ENCODE measurements around the gene STX11.

Gene STX11

DNA sequence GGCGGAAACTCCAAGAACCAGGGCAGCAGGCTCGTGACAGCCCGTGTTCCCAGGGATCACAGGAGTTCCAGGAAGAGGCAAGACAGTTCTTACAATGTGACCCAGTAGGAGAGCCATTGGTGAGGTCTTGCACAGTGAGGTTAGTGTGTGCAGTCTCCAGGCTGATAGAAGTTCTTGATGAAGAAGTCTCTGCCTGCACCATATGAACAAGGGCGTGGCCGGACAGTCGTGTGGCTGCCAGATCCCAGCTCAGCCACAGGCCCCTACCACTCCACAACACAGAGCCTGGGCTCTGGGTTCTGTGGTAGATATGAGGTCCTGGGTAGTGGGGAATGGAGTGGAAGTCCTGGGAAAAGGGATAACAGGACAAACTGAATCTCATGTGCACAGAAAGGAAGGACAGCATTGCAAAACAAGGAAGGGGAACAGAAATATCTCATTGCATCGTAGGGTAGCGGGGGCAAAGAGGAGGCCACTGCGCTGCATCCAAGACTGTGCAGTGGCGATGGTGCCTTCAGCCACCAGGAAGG lies 65.2 kb downstream of the STX11 start:
- peak overlapping the region; percentile 51 to 92 for H3K4me3 ChIP-seq (ENCODE audit: insufficient read depth in 1 of 2, low read depth in 1 of 2, low read length in 2 of 2)
- H3K27ac ChIP-seq (ENCODE audit: low read length, poor library complexity, severe bottlenecking): peak overlapping the region; percentile 70
- no peak for DNase-seq
- no peaks in the 10 kb centered on the region for H3K27me3 ChIP-seq (ENCODE audit: control insufficient read depth in 1 of 2, insufficient read depth in 1 of 2, low read length in 2 of 2)
- H2BK15ac ChIP-seq (ENCODE audit: low read depth, poor library complexity, severe bottlenecking): peak overlapping the region; percentile 75
- no peak overlapping the region for H2BK5ac ChIP-seq (ENCODE audit: low read depth, low read length, poor library complexity, severe bottlenecking)
- peaks cover 14% of the 10 kb centered on the region for H3K4me1 ChIP-seq (ENCODE audit: control insufficient read depth, insufficient read depth, low read depth, low read length)
- H2AK5ac ChIP-seq (ENCODE audit: low read length, severe bottlenecking): peak overlapping the region; percentile 29
- peak overlapping the region; percentile 91 for H3K9ac ChIP-seq (ENCODE audit: low read length)
- H3K23ac ChIP-seq (ENCODE audit: low read length in 2 of 2): peak overlapping the region in 1 of 2 experiments; percentile 57
- peak overlapping the region; percentile 73 for H4K8ac ChIP-seq (ENCODE audit: low read length)
- H2BK12ac ChIP-seq (ENCODE audit: low read length in 2 of 2): peak overlapping the region in 1 of 2 experiments; percentile 12
- peak overlapping the region; percentile 46 for H3K4me2 ChIP-seq (ENCODE audit: low read length, poor library complexity, severe bottlenecking)
- 71% methylated on average over 7 of the region's 10 CpGs for WGBS
- H2BK120ac ChIP-seq (ENCODE audit: low read depth, low read length): no peak overlapping the region
- H4K91ac ChIP-seq (ENCODE audit: low read length): peak overlapping the region; percentile 20
- H3K79me1 ChIP-seq (replicated peaks; ENCODE audit: low read length, poor library complexity, severe bottlenecking): no peaks in the 10 kb centered on the region
- H3K9me3 ChIP-seq (ENCODE audit: control insufficient read depth, low read length): peaks cover 8% of the 10 kb centered on the region
- H3K18ac ChIP-seq (ENCODE audit: low read depth in 1 of 2, low read length in 2 of 2): peak overlapping the region; percentile 25 to 96
- peak overlapping the region; percentile 80 for H2AFZ ChIP-seq (ENCODE audit: low read depth, low read length)
- peak overlapping the region; percentile 42 to 43 for H3K4ac ChIP-seq (ENCODE audit: low read depth in 1 of 2, low read length in 2 of 2)
- H3K14ac ChIP-seq (ENCODE audit: low read length in 2 of 2): peak overlapping the region in 1 of 2 experiments; percentile 89
- no peaks in the 10 kb centered on the region for H3K36me3 ChIP-seq (ENCODE audit: control insufficient read depth in 1 of 2, insufficient read depth in 2 of 2, low read depth in 1 of 2, low read length in 2 of 2)

DNA sequence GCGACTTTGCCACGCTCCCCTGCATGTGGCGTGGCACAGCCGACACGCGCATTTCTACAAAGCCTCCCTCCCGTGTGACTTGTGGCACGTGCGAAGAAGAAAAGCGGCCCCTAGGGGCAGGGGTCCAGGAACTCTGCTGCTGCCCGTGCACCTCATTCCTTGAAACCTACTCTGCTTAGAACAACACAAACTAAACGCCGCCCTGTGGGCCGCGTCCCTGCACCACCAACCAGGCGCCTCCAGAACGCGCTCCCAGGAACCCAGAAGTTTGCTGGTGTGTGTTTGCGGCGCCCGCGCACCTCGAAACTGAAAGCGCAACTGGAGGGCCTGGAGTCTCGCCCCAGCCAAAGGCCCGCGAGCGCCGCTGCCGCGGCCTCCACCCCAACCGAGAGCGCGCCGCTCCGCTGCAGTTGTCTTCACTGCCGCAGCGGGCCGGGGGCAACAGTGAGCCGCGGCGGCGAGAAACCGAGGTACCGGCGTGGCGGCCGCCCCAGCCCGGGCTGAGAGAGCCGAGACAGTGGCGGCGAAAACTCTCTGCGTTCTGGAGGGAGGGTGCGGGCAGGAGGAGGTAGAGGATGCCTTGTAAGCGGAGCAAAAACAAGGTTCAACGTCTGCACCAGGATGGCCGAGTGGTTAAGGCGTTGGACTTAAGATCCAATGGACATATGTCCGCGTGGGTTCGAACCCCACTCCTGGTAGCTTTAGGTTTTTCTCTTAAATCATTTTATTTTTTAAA lies 65.8 kb downstream of the STX11 start:
- no peaks in the 10 kb centered on the region for H3K27me3 ChIP-seq (ENCODE audit: control insufficient read depth in 1 of 2, insufficient read depth in 1 of 2, low read length in 2 of 2)
- H3K4me3 ChIP-seq (ENCODE audit: insufficient read depth in 1 of 2, low read depth in 1 of 2, low read length in 2 of 2): peak overlapping the region; percentile 51 to 92
- peaks cover 8% of the 10 kb centered on the region for H3K9me3 ChIP-seq (ENCODE audit: control insufficient read depth, low read length)
- H3K4me1 ChIP-seq (ENCODE audit: control insufficient read depth, insufficient read depth, low read depth, low read length): peaks cover 17% of the 10 kb centered on the region
- no peaks in the 10 kb centered on the region for H3K36me3 ChIP-seq (ENCODE audit: control insufficient read depth in 1 of 2, insufficient read depth in 2 of 2, low read depth in 1 of 2, low read length in 2 of 2)
- H4K8ac ChIP-seq (ENCODE audit: low read length): peak overlapping the region; percentile 73
- peak overlapping the region; percentile 75 for H2BK15ac ChIP-seq (ENCODE audit: low read depth, poor library complexity, severe bottlenecking)
- H3K4me2 ChIP-seq (ENCODE audit: low read length, poor library complexity, severe bottlenecking): peak overlapping the region; percentile 46
- H3K79me1 ChIP-seq (replicated peaks; ENCODE audit: low read length, poor library complexity, severe bottlenecking): no peaks in the 10 kb centered on the region
- H3K4ac ChIP-seq (ENCODE audit: low read depth in 1 of 2, low read length in 2 of 2): peak overlapping the region; percentile 42 to 43
- peak overlapping the region; percentile 25 to 96 for H3K18ac ChIP-seq (ENCODE audit: low read depth in 1 of 2, low read length in 2 of 2)
- peak overlapping the region; percentile 80 for H2AFZ ChIP-seq (ENCODE audit: low read depth, low read length)
- H3K27ac ChIP-seq (ENCODE audit: low read length, poor library complexity, severe bottlenecking): peak overlapping the region; percentile 70
- no peak overlapping the region for H2BK120ac ChIP-seq (ENCODE audit: low read depth, low read length)
- H3K9ac ChIP-seq (ENCODE audit: low read length): peak overlapping the region; percentile 91
- DNase-seq: peak; percentile 98
- WGBS: under 1% methylated on average over 61 of the region's 61 CpGs
- H3K23ac ChIP-seq (ENCODE audit: low read length in 2 of 2): peak overlapping the region in 1 of 2 experiments; percentile 57
- no peak overlapping the region for H2AK5ac ChIP-seq (ENCODE audit: low read length, severe bottlenecking)
- H4K91ac ChIP-seq (ENCODE audit: low read length): peak overlapping the region; percentile 20
- peak overlapping the region in 1 of 2 experiments; percentile 89 for H3K14ac ChIP-seq (ENCODE audit: low read length in 2 of 2)
- peak overlapping the region; percentile 89 for H2BK5ac ChIP-seq (ENCODE audit: low read depth, low read length, poor library complexity, severe bottlenecking)
- H2BK12ac ChIP-seq (ENCODE audit: low read length in 2 of 2): peak overlapping the region in 1 of 2 experiments; percentile 49

DNA sequence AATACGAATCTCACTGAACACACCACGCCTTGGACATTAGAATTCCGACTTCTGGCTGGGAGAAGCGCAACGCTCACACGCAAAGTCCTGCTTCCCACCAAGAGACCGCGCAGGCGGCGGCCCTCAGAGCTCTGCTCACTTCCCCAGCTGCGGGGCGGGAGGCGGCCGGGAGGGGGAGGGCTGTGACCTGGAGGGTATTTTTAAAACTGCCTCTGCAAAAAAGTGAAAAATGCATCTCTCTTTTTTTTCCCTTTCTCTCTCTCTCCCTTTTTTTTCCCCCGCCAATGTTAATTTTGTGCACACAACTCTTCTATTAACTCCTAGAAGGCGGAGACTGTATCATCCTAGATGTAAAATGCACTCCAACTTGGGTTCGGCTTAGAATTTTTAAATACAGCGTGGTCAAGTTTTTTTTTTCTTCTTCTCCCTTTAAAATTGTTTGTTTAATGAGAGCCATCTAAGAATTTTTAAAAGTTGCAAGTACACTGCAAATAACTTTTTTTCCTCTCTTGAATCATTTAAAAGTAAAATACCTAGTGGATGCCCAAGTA lies 66.4 kb downstream of the STX11 start:
- peak overlapping the region; percentile 49 to 92 for H3K4me3 ChIP-seq (ENCODE audit: insufficient read depth in 1 of 2, low read depth in 1 of 2, low read length in 2 of 2)
- H2AK5ac ChIP-seq (ENCODE audit: low read length, severe bottlenecking): no peak overlapping the region
- H3K27me3 ChIP-seq (ENCODE audit: control insufficient read depth in 1 of 2, insufficient read depth in 1 of 2, low read length in 2 of 2): no peaks in the 10 kb centered on the region
- no peak overlapping the region for H3K18ac ChIP-seq (ENCODE audit: low read depth in 1 of 2, low read length in 2 of 2)
- no peak for DNase-seq
- H2BK120ac ChIP-seq (ENCODE audit: low read depth, low read length): no peak overlapping the region
- peak overlapping the region; percentile 49 for H3K4me2 ChIP-seq (ENCODE audit: low read length, poor library complexity, severe bottlenecking)
- no peak overlapping the region for H4K91ac ChIP-seq (ENCODE audit: low read length)
- no peak overlapping the region for H2BK5ac ChIP-seq (ENCODE audit: low read depth, low read length, poor library complexity, severe bottlenecking)
- H3K79me1 ChIP-seq (replicated peaks; ENCODE audit: low read length, poor library complexity, severe bottlenecking): no peaks in the 10 kb centered on the region
- WGBS: 4% methylated on average over 16 of the region's 18 CpGs
- no peaks in the 10 kb centered on the region for H3K36me3 ChIP-seq (ENCODE audit: control insufficient read depth in 1 of 2, insufficient read depth in 2 of 2, low read depth in 1 of 2, low read length in 2 of 2)
- H2BK15ac ChIP-seq (ENCODE audit: low read depth, poor library complexity, severe bottlenecking): no peak overlapping the region
- H2BK12ac ChIP-seq (ENCODE audit: low read length in 2 of 2): no peak overlapping the region
- H3K4ac ChIP-seq (ENCODE audit: low read depth in 1 of 2, low read length in 2 of 2): no peak overlapping the region
- peaks cover 8% of the 10 kb centered on the region for H3K9me3 ChIP-seq (ENCODE audit: control insufficient read depth, low read length)
- no peak overlapping the region for H3K23ac ChIP-seq (ENCODE audit: low read length in 2 of 2)
- H3K14ac ChIP-seq (ENCODE audit: low read length in 2 of 2): no peak overlapping the region
- H3K4me1 ChIP-seq (ENCODE audit: control insufficient read depth, insufficient read depth, low read depth, low read length): peaks cover 17% of the 10 kb centered on the region
- H3K27ac ChIP-seq (ENCODE audit: low read length, poor library complexity, severe bottlenecking): peak overlapping the region; percentile 63
- no peak overlapping the region for H2AFZ ChIP-seq (ENCODE audit: low read depth, low read length)
- H4K8ac ChIP-seq (ENCODE audit: low read length): no peak overlapping the region
- peak overlapping the region; percentile 91 for H3K9ac ChIP-seq (ENCODE audit: low read length)

DNA sequence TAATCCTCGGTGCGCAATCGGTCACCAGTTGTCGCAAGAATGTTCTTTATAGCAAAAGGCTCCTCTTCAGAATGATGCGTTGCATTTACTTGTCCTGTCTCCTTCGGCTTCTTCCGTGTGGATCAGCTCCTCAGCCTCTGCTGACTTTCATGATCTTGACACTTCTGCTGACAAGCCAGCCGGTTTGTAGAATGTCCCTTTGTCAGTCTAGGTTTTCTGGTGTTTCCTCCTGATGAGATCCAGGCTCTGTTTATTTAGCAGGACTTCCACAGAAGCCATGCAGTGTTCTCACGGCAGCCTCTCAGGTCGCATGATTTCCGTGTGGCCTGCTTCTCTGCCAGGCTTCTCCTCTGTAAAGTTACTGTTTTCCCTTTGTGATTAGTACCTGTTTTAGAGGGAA lies 66.9 kb downstream of the STX11 start:
- H3K36me3 ChIP-seq (ENCODE audit: control insufficient read depth in 1 of 2, insufficient read depth in 2 of 2, low read depth in 1 of 2, low read length in 2 of 2): no peaks in the 10 kb centered on the region
- peak overlapping the region; percentile 35 for H3K27ac ChIP-seq (ENCODE audit: low read length, poor library complexity, severe bottlenecking)
- H3K23ac ChIP-seq (ENCODE audit: low read length in 2 of 2): no peak overlapping the region
- H2AFZ ChIP-seq (ENCODE audit: low read depth, low read length): no peak overlapping the region
- H2AK5ac ChIP-seq (ENCODE audit: low read length, severe bottlenecking): no peak overlapping the region
- peak overlapping the region in 1 of 2 experiments; percentile 3 for H3K18ac ChIP-seq (ENCODE audit: low read depth in 1 of 2, low read length in 2 of 2)
- H3K4me2 ChIP-seq (ENCODE audit: low read length, poor library complexity, severe bottlenecking): peak overlapping the region; percentile 20
- no peak overlapping the region for H2BK15ac ChIP-seq (ENCODE audit: low read depth, poor library complexity, severe bottlenecking)
- peak; percentile 80 for DNase-seq
- H3K27me3 ChIP-seq (ENCODE audit: control insufficient read depth in 1 of 2, insufficient read depth in 1 of 2, low read length in 2 of 2): no peaks in the 10 kb centered on the region
- H3K4me3 ChIP-seq (ENCODE audit: insufficient read depth in 1 of 2, low read depth in 1 of 2, low read length in 2 of 2): peak overlapping the region in 1 of 2 experiments; percentile 92
- no peaks in the 10 kb centered on the region for H3K79me1 ChIP-seq (replicated peaks; ENCODE audit: low read length, poor library complexity, severe bottlenecking)
- H4K91ac ChIP-seq (ENCODE audit: low read length): no peak overlapping the region
- H3K14ac ChIP-seq (ENCODE audit: low read length in 2 of 2): no peak overlapping the region
- H2BK5ac ChIP-seq (ENCODE audit: low read depth, low read length, poor library complexity, severe bottlenecking): no peak overlapping the region
- peak overlapping the region in 1 of 2 experiments; percentile 56 for H2BK12ac ChIP-seq (ENCODE audit: low read length in 2 of 2)
- peak overlapping the region; percentile 73 for H4K8ac ChIP-seq (ENCODE audit: low read length)
- WGBS: 30% methylated on average over 11 of the region's 11 CpGs
- no peak overlapping the region for H3K4ac ChIP-seq (ENCODE audit: low read depth in 1 of 2, low read length in 2 of 2)
- peaks cover 17% of the 10 kb centered on the region for H3K4me1 ChIP-seq (ENCODE audit: control insufficient read depth, insufficient read depth, low read depth, low read length)
- H2BK120ac ChIP-seq (ENCODE audit: low read depth, low read length): no peak overlapping the region
- H3K9me3 ChIP-seq (ENCODE audit: control insufficient read depth, low read length): peaks cover 8% of the 10 kb centered on the region
- H3K9ac ChIP-seq (ENCODE audit: low read length): peak overlapping the region; percentile 91

Data from mesenchymal stem cell (in vitro differentiated cells and primary cell).